HG03280 (cell line): ENCODE results near the gene PACSIN2.
"Not testable (repeated sequence)": the region's sequence is repeated elsewhere in the genome, so short reads cannot be mapped to it uniquely, and the experiment has no call there.

Experiments
- ATAC-seq: cut with Tn5 transposase; IDR thresholded peaks from one replicate; pipeline ENCODE4 v1.9.1; 2021; ENCODE audit warnings: mild to moderate bottlenecking, moderate library complexity; ENCODE audit not compliant: unreplicated experiment

Gene PACSIN2

GRCh38 chr22:42967933-42968332, 47.0 kb downstream of the PACSIN2 start:
- no peak for ATAC-seq

- ATAC-seq = no peak
Measured at GRCh38 chr22:42967005-42967404, 47.9 kb downstream of the PACSIN2 start.

- ATAC-seq = no peak
Measured at GRCh38 chr22:42966497-42966896, 48.5 kb downstream of the PACSIN2 start.

- ATAC-seq = no peak
Measured at GRCh38 chr22:42964994-42965699, 49.8 kb downstream of the PACSIN2 start.

GRCh38 chr22:42963231-42963595, 51.7 kb downstream of the PACSIN2 start:
- ATAC-seq = no peak

GRCh38 chr22:42962295-42963230, 52.4 kb downstream of the PACSIN2 start:
- ATAC-seq = no peak

GRCh38 chr22:42961810-42962209, 53.1 kb downstream of the PACSIN2 start:
- ATAC-seq = no peak

GRCh38 chr22:42961400-42961690, 53.6 kb downstream of the PACSIN2 start:
- ATAC-seq = not testable (repeated sequence)

- no peak for ATAC-seq
Measured at GRCh38 chr22:42960531-42961399, 54.2 kb downstream of the PACSIN2 start.

- no peak for ATAC-seq
Measured at GRCh38 chr22:42959576-42960509, 55.1 kb downstream of the PACSIN2 start.

- ATAC-seq = no peak
Measured at GRCh38 chr22:42958937-42959336, 56.0 kb downstream of the PACSIN2 start.

- no peak for ATAC-seq
Measured at GRCh38 chr22:42957958-42958357, 57.0 kb downstream of the PACSIN2 start.

- ATAC-seq = no peak
Measured at GRCh38 chr22:42957544-42957943, 57.4 kb downstream of the PACSIN2 start.

GRCh38 chr22:42955848-42956247, 59.1 kb downstream of the PACSIN2 start:
- ATAC-seq = no peak

- no peak for ATAC-seq
Measured at GRCh38 chr22:42955087-42955635, 59.8 kb downstream of the PACSIN2 start.

- not testable (repeated sequence) for ATAC-seq
Measured at GRCh38 chr22:42953751-42954150, 61.2 kb downstream of the PACSIN2 start.

GRCh38 chr22:42951093-42951710, 63.7 kb downstream of the PACSIN2 start:
- no peak for ATAC-seq

GRCh38 chr22:42950281-42950680, 64.7 kb downstream of the PACSIN2 start:
- no peak for ATAC-seq

GRCh38 chr22:42949159-42949558, 65.8 kb downstream of the PACSIN2 start:
- no peak for ATAC-seq
